ENCODE results near the gene DDX39A.
"Not testable (repeated sequence)": the region's sequence is repeated elsewhere in the genome, so short reads cannot be mapped to it uniquely, and the experiment has no call there.

Gene DDX39A

DNA sequence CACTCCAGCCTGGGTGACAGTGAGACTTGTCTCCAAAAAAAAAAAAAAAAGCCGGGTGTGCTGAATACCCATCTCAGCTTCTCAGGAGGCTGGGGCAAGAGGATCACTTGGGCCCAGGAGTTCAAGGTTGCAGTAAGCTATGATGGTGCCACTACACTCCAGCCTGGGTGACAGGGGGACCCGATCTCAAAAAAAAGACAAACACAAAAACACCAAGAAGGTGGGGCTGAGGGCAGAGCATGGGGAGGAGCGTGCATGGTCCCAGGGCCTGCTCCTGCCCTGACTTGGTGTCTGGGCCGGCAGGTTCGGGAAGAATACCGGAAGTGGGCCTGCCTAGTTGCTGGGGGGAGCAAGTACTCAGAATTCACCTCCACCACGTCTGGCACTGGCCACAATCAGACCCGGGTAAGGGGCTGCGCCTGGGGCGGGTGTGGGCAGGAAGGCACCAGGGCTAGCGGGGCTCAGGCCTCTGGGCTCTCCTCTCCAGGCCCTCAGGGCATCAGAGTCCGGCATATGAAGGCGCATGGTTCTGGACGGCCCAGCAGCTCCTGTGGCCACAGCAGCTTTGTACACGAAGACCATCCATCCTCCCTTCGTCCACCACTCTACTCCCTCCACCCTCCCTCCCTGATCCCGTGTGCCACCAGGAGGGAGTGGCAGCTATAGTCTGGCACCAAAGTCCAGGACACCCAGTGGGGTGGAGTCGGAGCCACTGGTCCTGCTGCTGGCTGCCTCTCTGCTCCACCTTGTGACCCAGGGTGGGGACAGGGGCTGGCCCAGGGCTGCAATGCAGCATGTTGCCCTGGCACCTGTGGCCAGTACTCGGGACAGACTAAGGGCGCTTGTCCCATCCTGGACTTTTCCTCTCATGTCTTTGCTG lies 11.3 kb downstream of the DDX39A start:
- no peak for DNase-seq

DNA sequence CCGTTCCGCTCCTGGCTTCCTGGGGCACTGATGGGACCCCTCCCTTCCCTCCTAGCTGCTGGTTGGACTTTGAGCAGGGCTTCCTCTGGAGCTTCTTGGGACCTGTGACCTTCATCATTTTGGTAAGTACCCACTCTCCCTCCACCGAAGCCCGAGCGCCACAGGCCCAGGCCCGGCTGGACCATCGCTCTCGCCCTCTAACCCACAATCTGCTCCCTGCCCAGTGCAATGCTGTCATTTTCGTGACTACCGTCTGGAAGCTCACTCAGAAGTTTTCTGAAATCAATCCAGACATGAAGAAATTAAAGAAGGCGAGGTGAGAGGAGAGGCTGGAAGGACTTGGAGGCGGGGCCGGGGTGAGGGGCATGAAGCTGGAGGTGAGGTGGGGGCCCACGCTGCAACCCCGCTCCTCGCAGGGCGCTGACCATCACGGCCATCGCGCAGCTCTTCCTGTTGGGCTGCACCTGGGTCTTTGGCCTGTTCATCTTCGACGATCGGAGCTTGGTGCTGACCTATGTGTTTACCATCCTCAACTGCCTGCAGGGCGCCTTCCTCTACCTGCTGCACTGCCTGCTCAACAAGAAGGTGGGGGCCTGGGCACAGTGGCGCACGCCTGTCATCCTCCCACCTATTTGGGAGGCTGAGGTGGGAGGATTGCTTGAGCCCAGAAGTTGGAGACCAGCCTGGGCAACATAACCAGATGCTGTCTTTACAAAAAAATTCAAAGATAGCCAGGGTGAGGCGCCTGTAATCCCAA lies 12.3 kb downstream of the DDX39A start:
- DNase-seq: no peak

DNA sequence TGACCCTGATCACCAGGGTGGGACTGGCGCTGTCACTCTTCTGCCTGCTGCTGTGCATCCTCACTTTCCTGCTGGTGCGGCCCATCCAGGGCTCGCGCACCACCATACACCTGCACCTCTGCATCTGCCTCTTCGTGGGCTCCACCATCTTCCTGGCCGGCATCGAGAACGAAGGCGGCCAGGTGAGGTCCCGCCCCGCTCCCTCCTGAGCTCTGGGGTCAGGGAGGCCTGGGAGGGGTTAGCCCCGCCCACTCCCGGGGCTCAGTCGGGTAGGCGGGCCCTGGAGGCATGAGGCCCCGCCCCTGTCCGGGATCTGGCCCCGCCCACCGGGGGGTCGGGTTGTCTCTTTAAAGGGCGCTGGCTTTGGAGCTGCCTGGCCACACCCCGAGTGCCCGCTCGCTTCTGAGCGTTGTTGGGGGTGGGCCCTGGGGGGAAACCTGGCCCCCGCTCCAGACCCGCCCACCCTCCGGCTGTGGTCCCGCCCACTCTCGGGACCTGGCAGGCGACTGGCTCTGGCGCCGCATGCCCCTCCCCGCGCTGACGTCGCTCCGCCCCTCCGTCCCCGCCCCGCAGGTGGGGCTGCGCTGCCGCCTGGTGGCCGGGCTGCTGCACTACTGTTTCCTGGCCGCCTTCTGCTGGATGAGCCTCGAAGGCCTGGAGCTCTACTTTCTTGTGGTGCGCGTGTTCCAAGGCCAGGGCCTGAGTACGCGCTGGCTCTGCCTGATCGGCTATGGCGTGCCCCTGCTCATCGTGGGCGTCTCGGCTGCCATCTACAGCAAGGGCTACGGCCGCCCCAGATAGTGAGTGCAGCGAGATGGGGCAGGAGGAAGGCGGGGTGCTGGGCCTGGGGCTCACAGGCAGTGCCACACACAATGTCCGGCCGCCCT lies 13.1 kb downstream of the DDX39A start:
- peak; percentile 39 for DNase-seq

DNA sequence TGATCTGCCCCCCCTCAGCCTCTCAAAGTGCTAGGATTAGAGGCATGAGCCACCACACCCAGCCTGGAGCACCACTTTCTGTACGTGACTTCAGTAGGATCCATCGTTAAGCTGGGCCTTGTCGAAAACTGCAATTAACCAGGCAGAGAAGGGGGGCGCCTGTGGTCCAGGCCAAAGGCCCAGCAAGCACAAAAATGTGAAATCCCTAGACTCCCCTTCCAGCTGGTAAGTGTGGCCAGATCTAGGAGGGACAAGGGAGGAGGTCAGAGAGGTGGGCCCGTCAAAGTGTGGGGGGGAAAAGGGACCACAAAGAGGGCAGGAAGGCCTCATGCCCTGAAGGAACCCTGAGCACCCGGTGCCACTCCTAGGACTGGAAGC lies 13.8 kb downstream of the DDX39A start:
- no peak for DNase-seq

DNA sequence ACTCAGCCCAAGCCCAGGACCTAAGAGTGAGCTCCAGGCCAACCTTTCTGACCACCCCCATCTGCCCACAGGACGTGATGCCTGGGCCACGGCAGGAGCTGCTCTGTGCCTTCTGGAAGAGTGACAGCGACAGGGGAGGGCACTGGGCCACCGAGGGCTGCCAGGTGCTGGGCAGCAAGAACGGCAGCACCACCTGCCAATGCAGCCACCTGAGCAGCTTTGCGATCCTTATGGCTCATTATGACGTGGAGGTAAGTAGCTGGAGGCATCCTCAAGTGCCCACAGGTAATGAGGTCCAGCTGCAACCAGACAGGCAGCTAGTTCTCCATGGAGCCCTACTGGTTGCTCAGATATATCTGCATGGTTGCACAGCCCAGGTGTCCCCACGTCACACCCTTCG lies 14.8 kb downstream of the DDX39A start:
- DNase-seq: no peak

DNA sequence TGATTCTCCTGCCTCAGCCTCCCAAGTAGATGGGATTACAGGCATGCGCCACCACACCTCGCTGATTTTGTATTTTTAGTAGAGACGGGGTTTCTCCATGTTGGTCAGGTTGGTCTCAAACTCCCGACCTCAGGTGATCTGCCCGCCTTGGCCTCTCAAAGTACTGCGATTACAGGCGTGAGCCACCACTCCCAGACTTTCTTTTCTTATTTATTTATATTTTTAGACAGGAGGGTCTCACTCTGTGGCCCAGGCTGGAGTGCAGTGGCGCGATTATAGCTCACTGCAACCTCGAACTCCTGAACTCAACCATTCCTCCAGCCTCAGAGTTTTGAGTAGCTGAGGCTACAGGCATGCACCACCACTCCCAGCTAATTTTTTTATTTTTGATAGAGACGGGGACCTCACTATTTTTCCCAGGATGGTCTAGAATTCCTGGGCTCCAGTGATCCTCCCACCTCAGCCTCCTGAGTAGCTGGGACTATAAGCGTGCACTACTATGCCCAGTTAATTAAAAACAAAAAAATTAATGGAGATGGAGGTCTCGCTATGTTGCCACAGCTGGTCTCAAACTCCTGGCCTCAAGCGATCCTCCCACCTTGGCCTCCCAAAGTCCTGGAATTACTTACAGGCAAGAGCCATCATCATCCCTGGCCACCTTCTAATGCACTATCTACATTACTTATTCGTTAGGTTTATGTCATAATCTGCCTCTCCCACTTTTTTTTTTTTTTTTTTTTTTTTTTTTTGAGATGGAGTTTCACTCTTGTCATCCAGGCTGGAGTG lies 15.8 kb downstream of the DDX39A start:
- DNase-seq: not testable (repeated sequence)

DNA sequence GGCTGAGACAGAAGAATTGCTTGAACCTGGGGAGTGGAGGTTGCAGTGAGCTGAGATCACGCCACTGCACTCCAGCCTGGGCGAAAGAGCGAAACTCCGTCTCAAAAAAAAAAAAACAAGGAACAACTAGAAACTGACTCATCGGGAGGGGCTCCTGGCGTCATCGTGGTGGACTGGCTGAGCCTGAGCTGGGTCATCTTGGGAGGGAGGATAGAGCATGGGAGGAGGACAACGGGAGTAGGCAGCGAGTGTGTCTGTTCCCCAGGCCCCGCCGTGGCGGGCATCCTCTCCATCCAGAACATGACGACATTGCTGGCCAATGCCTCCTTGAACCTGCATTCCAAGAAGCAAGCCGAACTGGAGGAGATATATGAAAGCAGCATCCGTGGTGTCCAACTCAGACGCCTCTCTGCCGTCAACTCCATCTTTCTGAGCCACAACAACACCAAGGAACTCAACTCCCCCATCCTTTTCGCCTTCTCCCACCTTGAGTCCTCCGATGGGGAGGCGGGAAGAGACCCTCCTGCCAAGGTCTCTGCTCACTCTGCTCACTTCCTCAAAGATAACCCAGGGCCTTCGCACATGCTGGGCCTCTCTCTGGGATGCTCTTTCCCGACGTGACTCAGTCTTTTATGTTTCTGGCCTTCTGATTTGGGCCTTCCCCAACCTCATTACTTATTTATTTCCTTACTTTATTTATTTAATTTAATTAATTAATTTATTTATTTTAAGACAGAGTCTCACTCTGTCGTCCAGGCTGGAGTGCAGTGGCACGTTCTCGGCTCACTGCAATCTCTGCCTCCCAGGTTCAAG lies 16.6 kb downstream of the DDX39A start:
- DNase-seq: peak; percentile 79

DNA sequence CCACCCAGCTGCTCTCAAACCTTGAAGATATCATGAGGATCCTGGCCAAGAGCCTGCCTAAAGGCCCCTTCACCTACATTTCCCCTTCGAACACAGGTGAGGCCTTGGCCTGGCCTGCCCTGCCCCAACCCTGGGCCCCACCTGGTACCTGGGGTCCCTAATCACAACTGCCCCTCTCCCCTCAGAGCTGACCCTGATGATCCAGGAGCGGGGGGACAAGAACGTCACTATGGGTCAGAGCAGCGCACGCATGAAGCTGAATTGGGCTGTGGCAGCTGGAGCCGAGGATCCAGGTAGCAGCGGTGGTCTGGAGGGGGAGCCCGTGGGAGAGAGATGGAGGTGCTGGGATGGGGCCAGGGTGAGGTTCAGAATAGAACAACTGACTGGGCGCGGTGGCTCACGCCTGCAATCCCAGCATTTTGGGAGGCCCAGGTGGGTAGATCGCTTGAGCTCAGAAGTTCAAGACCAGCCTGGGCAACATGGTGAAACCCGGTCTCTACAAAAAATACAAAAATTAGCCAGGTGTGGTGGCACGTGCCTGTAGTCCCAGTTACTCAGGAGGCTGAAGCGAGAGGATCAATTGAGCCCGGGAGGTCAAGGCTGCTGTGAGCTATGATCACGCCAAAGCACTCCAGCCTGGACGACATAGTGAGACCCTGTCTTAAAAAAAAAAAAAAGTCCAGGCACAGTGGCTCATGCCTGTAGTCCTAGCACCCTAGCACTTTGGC lies 17.5 kb downstream of the DDX39A start:
- DNase-seq: no peak

DNA sequence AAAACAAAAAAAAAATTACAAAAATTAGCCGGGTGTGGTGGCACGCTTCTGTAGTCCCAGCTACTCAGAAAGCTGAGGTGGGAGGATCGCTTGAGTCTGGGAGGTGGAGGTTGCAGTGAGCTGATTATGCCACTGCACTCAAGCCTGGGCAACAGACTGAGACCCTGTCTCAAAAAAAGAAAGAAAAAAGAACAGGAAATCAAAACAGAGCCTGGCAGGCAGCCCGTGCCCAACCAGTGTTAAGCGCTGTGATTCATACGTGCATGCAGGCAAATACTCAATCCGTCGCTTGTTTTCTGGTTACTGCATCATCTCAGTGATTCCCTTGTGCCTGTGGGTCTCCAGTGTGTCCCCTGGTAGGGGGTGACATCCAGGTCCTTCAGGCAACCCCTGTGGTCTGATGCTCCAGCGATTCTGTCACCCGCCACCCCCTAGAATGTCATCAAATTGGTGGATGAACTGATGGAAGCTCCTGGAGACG lies 18.1 kb downstream of the DDX39A start:
- DNase-seq: no peak

DNA sequence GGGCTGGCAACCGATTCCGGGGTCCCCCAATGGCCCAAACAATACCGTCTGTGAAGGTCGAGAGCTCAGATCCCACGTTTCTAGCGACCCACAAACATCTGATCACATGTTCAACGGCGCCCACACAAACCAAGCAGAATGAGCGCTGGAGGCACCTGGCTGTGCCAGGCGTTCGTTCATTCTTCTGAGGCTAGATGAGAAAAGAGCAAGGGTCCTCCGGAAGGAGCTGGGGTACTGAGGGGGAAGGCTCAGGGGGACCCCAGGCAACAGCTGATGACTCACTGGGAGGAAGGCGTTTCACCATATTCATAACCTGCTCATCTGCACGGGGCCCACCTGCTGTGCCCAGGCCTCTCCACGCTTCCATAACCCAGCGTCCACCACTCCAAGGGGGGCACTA lies 22.0 kb downstream of the DDX39A start:
- DNase-seq: not testable (repeated sequence)

DNA sequence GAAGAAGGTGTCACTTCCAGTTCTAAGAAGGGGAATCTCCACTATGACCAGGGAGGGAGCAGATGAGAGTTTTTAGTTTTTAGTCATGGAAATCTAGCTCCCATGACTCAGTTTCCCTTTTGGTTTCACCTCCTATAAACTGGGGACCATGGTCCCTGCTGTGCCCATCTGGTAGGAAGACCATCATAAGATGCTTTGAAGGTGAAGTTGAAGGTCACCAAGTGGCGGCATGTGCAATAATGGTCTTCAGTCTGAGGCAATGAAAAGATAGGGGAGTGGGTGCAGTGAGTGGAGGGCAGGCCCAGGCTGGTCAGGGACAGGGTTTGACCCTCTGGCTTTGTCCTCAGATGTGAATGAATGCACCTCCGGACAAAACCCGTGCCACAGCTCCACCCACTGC lies 22.4 kb downstream of the DDX39A start:
- DNase-seq: not testable (repeated sequence)

DNA sequence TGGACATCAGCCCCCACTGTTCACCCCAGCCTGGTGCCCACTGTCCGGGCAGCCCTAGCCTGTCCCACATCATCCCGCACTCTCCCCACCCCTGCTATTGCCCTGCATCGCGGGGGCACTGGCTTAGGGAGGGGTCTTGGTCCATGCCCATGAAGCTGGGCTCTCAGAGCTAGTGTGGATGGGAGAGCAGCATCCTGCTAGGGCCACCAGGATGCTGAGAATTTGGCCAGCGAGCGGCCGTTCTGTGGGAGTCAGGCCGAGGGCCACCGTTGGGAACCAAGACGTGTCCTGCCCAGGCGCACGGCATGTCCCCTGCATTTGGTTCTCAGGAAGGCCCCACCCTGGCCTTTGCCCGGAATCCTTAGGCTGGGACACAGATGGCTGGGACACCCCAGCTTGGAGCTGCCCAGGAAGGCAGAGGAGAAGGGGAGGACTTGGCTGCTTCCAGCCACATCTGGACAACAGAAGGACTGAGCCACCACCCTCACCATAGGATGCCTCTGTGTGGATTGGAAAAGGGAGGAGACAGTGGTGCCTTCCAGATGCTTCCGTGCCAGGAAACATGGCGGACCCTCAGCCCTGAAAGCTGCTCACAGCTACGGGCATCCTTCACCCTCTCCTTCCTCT lies 23.3 kb downstream of the DDX39A start:
- DNase-seq: no peak

DNA sequence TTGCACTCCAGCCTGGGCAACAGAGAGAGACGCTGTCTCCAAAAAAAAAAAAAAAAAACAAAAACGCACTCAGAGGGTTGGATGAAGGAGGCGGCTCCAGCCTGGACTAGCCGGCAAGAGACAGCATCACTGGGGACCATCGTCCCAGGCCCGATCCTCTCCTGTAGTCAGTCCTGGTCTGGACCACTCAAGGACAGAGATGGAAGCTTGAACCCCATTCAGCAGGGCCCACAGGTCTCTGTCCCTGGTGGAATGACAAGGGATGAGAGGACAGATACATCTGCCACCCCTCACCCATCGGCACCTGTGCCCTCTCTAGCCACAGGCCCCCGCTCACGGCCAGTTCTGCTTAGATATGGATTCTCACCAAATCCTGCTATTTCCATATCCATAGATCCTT lies 23.9 kb downstream of the DDX39A start:
- no peak for DNase-seq

DNA sequence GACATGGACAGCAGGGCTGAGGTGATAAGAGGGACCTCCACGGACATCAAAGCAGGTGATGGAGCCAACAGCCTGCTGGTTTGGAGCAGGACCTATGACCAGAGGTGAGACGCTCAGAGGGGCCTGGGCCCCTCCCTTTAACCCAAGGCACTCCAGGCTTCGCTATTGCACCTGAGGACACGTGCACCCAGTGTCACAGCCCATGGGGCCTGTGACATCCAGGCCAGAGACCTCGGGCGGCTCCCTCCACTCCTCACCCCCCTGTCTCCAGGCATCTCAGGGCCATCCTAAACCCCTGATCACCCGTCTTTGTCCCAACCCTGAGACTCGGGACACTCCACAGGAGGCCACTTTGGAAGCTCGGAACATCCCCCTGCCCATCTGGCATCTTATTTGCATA lies 25.0 kb downstream of the DDX39A start:
- no peak for DNase-seq

DNA sequence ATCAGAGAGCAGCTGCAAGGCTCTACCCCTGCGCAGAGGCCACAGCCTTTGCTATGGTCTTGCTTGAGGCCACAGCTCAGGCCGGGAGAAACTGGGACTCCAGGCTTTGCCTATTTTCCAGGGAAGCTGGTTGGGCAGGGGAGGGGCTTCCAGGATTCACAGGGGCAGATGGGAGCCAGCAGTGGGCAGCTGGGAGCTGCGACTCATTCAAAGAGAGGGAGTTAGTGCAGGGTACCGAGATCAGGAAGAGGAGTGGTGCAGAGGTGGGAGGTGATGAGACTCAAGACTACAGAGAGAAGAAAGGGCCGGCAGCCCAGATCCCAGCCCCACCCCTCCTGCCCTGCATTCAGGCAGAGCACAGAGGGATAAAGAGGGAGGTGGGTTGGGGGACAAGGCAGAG lies 25.8 kb downstream of the DDX39A start:
- no peak for DNase-seq

DNA sequence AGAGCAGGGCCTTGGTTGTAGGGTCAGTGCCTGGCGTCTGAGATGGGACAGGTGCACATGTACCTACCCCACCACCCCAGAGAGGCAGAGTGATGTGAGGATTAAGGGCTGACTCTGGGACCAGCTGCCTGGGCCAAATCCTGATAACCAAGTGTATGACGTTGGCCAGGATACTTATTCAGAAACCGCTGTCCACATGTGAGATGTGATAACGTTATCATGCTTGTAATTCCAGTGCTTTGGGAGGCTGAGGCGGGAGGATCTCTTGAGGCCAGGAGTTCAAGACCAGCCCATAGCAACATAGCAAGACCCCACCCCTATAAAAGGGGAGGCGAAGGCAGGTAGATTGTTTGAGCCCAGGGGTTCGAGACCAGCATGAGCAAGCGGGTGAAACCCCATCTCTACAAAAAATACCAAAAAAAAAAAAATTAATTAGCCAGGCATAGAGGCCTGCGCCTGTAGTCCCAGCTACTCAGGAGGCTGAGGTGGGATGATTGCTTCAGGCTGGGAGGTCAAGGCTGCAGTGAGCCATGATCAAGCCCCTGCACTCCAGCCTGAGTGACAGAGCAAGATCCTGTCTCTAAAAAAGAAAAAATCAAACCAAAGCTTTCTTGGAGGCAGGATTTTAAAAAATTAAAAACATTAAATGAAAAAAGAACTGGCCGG lies 27.9 kb downstream of the DDX39A start:
- DNase-seq: no peak

DNA sequence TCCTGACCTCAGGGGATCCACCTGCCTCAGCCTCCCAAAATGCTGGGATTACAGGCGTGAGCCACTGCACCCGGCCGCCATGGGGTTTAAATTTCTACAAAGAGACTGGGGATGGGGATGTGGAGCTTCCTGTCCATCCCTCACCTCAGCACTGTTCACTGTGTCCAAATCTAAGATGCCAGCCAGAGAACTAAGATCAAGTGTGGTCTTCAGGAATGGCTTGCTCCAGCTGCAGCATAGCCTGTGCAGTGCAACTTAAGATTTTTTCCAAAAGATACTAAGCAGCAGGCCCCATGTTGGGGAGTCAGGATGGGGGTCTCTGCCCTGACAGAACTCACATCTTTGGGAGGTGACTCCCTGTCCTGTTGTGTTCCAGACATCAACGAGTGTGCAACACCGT lies 28.6 kb downstream of the DDX39A start:
- DNase-seq: no peak

DNA sequence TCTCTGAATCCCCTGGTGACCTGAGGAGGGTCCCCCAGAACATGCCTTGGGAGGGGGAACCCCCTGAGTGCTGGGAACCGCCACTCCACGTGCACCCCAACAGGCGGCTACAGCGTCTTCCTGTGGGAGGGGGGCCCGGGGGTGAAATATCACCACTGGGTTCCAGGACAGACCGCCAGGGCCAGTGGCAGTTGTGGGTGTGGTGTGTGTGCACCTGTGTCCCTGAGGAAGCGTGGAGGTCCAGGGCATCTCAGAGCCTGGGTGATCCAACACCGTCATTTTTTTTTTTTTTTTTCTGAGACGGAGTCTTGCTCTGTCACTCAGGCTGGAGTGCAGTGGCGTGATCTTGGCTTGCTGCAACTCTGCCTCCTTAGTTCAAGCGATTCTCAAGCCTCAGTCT lies 33.6 kb downstream of the DDX39A start:
- no peak for DNase-seq
